Measurements from ENCODE around the gene PRR16. TPM values are rescaled to one million over a fixed set of nuclear protein-coding genes. Genes with fewer than 3 reads are reported as not detected.

PRR16 gene
- total RNA-seq, 1 donor from 2014 or later = 0.95 TPM

DNA sequence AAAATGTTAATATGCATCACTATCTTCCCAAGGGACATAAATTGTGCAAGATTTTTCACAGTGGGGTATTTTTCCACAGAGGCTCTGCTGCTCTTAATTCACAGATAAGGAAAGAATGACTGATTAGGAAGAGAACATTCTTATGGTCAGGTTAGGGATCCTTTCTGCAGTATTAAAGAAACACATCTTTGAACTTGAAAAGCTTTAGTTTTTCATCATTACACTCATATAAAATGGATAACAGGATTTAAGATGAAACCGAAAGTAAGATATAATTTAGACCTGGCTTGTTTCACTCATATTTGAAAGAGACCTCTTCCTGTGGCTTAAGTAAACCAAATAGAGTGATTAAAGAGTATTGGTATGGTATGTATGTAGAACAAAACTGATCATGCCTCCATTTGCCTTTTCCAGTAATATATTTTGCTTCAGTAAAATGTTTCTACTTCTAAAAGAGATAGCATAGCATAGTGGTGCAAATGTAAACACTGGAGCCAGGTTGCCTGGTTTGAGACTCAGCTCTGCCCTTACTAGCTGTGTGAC is 160.0 kb downstream of the PRR16 start:
- no peaks in the 10 kb centered on the region for H3K27me3 ChIP-seq (ENCODE audit: low read depth)
- no peak overlapping the region for H3K27ac ChIP-seq
- TF ChIP-seq, protein P1, sequence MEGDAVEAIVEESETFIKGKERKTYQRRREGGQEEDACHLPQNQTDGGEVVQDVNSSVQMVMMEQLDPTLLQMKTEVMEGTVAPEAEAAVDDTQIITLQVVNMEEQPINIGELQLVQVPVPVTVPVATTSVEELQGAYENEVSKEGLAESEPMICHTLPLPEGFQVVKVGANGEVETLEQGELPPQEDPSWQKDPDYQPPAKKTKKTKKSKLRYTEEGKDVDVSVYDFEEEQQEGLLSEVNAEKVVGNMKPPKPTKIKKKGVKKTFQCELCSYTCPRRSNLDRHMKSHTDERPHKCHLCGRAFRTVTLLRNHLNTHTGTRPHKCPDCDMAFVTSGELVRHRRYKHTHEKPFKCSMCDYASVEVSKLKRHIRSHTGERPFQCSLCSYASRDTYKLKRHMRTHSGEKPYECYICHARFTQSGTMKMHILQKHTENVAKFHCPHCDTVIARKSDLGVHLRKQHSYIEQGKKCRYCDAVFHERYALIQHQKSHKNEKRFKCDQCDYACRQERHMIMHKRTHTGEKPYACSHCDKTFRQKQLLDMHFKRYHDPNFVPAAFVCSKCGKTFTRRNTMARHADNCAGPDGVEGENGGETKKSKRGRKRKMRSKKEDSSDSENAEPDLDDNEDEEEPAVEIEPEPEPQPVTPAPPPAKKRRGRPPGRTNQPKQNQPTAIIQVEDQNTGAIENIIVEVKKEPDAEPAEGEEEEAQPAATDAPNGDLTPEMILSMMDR (IDR thresholded peaks at IDR 0.05) = no peak
- ATAC-seq (no peak), DNase-seq (no peak)
- H3K4me1 ChIP-seq = no peaks in the 10 kb centered on the region
- intact Hi-C loops (cut with DNase I) = no loop called here
- H3K4me3 ChIP-seq = no peak overlapping the region
- no peaks in the 10 kb centered on the region for H3K9me3 ChIP-seq
- no peaks in the 10 kb centered on the region for H3K36me3 ChIP-seq

DNA sequence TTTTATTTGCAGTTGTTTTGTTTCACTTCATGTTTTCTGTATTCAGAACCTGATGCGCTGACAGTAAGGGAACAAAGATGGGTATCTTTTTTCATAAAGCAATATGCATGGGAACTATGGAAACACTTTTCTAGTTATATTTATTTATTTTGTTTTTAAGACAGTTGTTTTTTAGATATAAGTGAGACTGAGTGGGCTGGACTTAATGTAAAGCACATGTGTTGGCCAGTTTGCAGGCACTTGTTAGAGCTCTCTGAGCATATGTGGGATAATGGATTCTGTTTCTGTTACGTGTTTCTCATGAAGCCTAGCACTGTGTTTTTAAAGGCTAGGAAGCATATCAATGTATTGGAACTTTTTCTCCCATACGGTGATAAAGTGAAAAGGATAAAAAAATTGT is 164.1 kb downstream of the PRR16 start:
- Histone ChIP-seq H3K4me3 (no peak overlapping the region), H3K4me1 (no peaks in the 10 kb centered on the region), H3K36me3 (no peaks in the 10 kb centered on the region), H3K9me3 (no peaks in the 10 kb centered on the region), H3K27me3 (ENCODE audit: low read depth) (no peaks in the 10 kb centered on the region), H3K27ac (no peak overlapping the region)
- ATAC-seq (no peak), DNase-seq (no peak)
- TF ChIP-seq, protein P1 (IDR thresholded peaks at IDR 0.05) = no peak
- intact Hi-C loops (cut with DNase I) = no loop called here

DNA sequence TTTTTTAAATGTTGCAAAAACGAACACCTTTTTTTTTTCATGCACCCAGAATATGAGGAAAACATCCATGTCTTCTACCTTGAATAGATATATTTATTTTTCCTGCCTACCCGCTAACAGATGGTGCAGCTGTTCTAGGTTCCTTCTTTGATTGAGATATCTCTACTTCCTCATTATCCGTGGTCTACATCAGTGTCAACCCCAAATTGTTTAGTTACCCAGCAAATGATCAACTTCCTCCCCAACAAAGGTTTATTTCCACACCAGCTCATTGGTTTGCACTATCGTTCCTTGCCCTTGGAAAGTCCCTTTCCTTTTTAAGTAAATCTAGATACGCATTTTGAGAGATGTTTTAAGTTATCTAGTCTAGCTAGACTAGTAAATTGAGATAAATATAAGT is 166.4 kb downstream of the PRR16 start:
- no peak overlapping the region for H3K27ac ChIP-seq
- DNase-seq (no peak), ATAC-seq (no peak)
- TF ChIP-seq, protein P1 (IDR thresholded peaks at IDR 0.05) = no peak
- H3K36me3 ChIP-seq = no peaks in the 10 kb centered on the region
- H3K4me1 ChIP-seq = no peaks in the 10 kb centered on the region
- H3K4me3 ChIP-seq = no peak overlapping the region
- intact Hi-C loops (cut with DNase I) = no loop called here
- H3K27me3 ChIP-seq (ENCODE audit: low read depth) = no peaks in the 10 kb centered on the region
- no peaks in the 10 kb centered on the region for H3K9me3 ChIP-seq

DNA sequence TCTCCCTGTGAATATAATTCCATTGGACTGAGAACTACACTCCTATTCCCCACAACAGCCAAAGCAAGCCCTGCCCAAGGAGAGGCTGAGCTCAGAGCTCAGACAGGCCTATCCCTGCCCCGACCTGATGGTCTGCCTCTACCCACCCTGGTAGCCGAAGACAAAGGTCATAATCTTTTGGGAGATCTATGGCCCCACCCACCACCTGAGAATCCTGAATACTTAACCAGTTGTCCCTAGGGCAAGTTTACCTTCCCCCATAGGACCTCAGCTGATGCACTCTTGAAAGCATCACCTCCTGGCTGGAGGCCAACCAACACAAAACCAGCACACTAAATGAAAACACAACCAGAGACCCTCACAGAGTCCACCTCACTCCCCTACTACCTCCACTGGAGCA is 167.5 kb downstream of the PRR16 start:
- Histone ChIP-seq H3K4me1 (no peaks in the 10 kb centered on the region), H3K27me3 (ENCODE audit: low read depth) (no peaks in the 10 kb centered on the region), H3K36me3 (no peaks in the 10 kb centered on the region), H3K4me3 (no peak overlapping the region), H3K9me3 (no peaks in the 10 kb centered on the region), H3K27ac (no peak overlapping the region)
- no peak for DNase-seq
- intact Hi-C loops (cut with DNase I) = no loop called here
- ATAC-seq = no peak
- TF ChIP-seq, protein P1 (IDR thresholded peaks at IDR 0.05) = no peak

DNA sequence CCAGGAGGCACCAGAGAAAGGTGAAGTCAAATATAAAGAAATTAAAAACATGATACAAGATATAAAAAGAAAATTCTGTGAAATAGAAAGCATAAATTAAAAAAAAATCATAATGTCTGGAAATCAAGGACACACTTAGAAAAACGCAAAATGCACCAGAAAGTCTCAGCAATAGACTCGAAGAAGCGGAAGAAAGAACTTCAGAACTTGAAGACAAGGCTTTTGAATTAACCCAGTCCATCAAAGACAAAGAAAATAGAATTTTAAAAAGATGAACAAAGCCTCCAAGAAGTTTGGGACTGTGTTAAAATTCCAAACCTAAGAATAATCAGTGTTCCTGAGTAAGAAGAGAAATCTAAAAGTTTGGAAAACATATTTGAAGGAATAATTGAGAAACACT is 168.3 kb downstream of the PRR16 start:
- no peak overlapping the region for H3K4me3 ChIP-seq
- H3K27me3 ChIP-seq (ENCODE audit: low read depth) = no peaks in the 10 kb centered on the region
- intact Hi-C loops (cut with DNase I) = no loop called here
- no peaks in the 10 kb centered on the region for H3K9me3 ChIP-seq
- TF ChIP-seq, protein P1 (IDR thresholded peaks at IDR 0.05) = no peak
- DNase-seq = no peak
- ATAC-seq = no peak
- H3K36me3 ChIP-seq = no peaks in the 10 kb centered on the region
- no peaks in the 10 kb centered on the region for H3K4me1 ChIP-seq
- H3K27ac ChIP-seq = no peak overlapping the region

DNA sequence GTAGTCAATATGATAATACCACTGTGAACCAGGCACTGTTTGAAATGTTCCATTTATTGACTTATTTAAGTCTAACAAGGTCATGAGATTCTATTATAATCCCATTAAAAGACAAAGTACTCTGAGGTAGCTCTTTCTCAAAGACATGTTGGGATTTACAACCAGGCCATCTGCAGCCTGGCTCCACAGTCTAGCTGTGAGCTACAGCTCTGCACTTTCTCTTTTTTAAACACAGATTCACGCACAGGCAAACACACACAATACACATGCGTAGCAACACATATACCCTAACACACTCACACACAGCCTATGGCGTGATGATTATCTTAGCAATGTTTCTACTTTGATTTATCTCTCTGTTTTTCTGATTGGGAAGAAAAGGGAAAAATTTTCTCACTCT is 174.3 kb downstream of the PRR16 start:
- intact Hi-C loops (cut with DNase I) = no loop called here
- no peaks in the 10 kb centered on the region for H3K9me3 ChIP-seq
- ATAC-seq = no peak
- TF ChIP-seq, protein P1 (IDR thresholded peaks at IDR 0.05) = no peak
- no peak overlapping the region for H3K27ac ChIP-seq
- no peaks in the 10 kb centered on the region for H3K36me3 ChIP-seq
- no peaks in the 10 kb centered on the region for H3K27me3 ChIP-seq (ENCODE audit: low read depth)
- no peak for DNase-seq
- H3K4me1 ChIP-seq = no peaks in the 10 kb centered on the region
- H3K4me3 ChIP-seq = no peak overlapping the region
